ENCODE data around the gene GIT1.

DNA sequence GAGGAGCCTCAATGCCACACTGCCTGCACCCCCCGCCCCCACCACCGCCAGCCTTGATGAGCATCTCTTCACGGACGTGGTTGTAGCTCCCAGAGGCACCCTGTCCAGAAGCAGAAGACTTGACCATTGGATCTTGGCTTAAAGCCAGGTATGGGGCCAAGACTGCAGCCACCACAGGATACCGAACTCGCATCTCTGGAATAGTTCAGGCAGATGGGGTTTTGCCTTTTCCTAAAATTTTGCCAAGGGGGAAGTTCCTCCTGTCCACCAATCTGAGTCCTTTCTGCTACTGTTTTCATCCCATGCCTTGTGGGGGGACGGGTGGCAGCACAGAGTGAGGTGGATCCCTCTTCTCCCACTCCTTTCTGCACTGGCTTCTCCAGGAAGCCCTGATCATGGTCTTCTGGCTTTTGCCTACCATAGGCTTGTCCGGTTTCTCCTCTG is 32.3 kb upstream of the GIT1 start:
- TF ChIP-seq, protein P1, sequence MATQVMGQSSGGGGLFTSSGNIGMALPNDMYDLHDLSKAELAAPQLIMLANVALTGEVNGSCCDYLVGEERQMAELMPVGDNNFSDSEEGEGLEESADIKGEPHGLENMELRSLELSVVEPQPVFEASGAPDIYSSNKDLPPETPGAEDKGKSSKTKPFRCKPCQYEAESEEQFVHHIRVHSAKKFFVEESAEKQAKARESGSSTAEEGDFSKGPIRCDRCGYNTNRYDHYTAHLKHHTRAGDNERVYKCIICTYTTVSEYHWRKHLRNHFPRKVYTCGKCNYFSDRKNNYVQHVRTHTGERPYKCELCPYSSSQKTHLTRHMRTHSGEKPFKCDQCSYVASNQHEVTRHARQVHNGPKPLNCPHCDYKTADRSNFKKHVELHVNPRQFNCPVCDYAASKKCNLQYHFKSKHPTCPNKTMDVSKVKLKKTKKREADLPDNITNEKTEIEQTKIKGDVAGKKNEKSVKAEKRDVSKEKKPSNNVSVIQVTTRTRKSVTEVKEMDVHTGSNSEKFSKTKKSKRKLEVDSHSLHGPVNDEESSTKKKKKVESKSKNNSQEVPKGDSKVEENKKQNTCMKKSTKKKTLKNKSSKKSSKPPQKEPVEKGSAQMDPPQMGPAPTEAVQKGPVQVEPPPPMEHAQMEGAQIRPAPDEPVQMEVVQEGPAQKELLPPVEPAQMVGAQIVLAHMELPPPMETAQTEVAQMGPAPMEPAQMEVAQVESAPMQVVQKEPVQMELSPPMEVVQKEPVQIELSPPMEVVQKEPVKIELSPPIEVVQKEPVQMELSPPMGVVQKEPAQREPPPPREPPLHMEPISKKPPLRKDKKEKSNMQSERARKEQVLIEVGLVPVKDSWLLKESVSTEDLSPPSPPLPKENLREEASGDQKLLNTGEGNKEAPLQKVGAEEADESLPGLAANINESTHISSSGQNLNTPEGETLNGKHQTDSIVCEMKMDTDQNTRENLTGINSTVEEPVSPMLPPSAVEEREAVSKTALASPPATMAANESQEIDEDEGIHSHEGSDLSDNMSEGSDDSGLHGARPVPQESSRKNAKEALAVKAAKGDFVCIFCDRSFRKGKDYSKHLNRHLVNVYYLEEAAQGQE (IDR thresholded peaks at IDR 0.05), result no peak
- no peak for TF ChIP-seq MAX (IDR thresholded peaks at IDR 0.05)
- TF ChIP-seq FOXA1 (IDR thresholded peaks at IDR 0.05), result no peak
- no peak for TF ChIP-seq CTCF (IDR thresholded peaks at IDR 0.05; ENCODE audit: low read depth, low read length, missing input control)
- no peak for TF ChIP-seq ZBTB33 (IDR thresholded peaks at IDR 0.05)
- no peak for TF ChIP-seq SP1 (IDR thresholded peaks at IDR 0.05)
- no peak for TF ChIP-seq RXRA (IDR thresholded peaks at IDR 0.05)
- no peak for TF ChIP-seq ATF3 (IDR thresholded peaks at IDR 0.05)
- no peak for TF ChIP-seq TAF1 (conservative IDR thresholded peaks at IDR 0.05)
- TF ChIP-seq RAD21 (IDR thresholded peaks at IDR 0.05), result no peak
- no peak for TF ChIP-seq YY1 (IDR thresholded peaks at IDR 0.05)
